GM18505 (cell line): ENCODE results near the gene LGALS1.
A peak's percentile ranks its signal among the peaks of the same experiment; 100 is the strongest.
"Not testable (repeated sequence)": the region's sequence is repeated elsewhere in the genome, so short reads cannot be mapped to it uniquely, and the experiment has no call there.

Experiments
- ATAC-seq: cut with Tn5 transposase; IDR thresholded peaks from one replicate; pipeline ENCODE4 v1.9.1; 2021; ENCODE audit not compliant: unreplicated experiment
- POLR2A ChIP-seq: IDR thresholded peaks from 4 replicates; pipeline ENCODE4 v1.6.1; 2011; ENCODE audit warnings: borderline replicate concordance; ENCODE audit not compliant: insufficient read depth, insufficient read length; ENCODE audit errors: extremely low read depth

Gene LGALS1

GRCh38 chr22:37677493-37677974 is 2.1 kb downstream of the LGALS1 start:
- TF ChIP-seq POLR2A: no peak
- ATAC-seq: peak; percentile 15

GRCh38 chr22:37678372-37678771 is 2.9 kb downstream of the LGALS1 start:
- ATAC-seq: no peak
- no peak for TF ChIP-seq POLR2A

- no peak for ATAC-seq
- TF ChIP-seq POLR2A: no peak
Measured at GRCh38 chr22:37679670-37680069, 4.2 kb downstream of the LGALS1 start.

- no peak for TF ChIP-seq POLR2A
- no peak for ATAC-seq
Measured at GRCh38 chr22:37680191-37680851, 4.9 kb downstream of the LGALS1 start.

- ATAC-seq: no peak
- no peak for TF ChIP-seq POLR2A
Measured at GRCh38 chr22:37681001-37681424, 5.6 kb downstream of the LGALS1 start.

GRCh38 chr22:37681556-37682049 is 6.2 kb downstream of the LGALS1 start:
- TF ChIP-seq POLR2A: no peak
- ATAC-seq: no peak

GRCh38 chr22:37684803-37685615 is 9.6 kb downstream of the LGALS1 start:
- TF ChIP-seq POLR2A: no peak
- no peak for ATAC-seq

- peak; percentile 70 for ATAC-seq
- peak; percentile 83 for TF ChIP-seq POLR2A
Measured at GRCh38 chr22:37686002-37686982, 10.9 kb downstream of the LGALS1 start, which contains the start of gene NOL12. NOL12 (plus strand) TSS chr22:37686343; CDS start chr22:37686393, 50 bp downstream.

- no peak for TF ChIP-seq POLR2A
- ATAC-seq: no peak
Measured at GRCh38 chr22:37690407-37690806, 15.0 kb downstream of the LGALS1 start.

- TF ChIP-seq POLR2A: no peak
Measured at GRCh38 chr22:37690901-37691504, 15.6 kb downstream of the LGALS1 start.

GRCh38 chr22:37692627-37693285 is 17.3 kb downstream of the LGALS1 start:
- ATAC-seq: no peak
- peak; percentile 33 for TF ChIP-seq POLR2A

More at GRCh38 chr22:37690901-37691504, 15.6 kb downstream of the LGALS1 start:
- ATAC-seq: no peak

GRCh38 chr22:37694131-37694530 is 18.7 kb downstream of the LGALS1 start:
- not testable (repeated sequence) for ATAC-seq

GRCh38 chr22:37696260-37696656 is 20.8 kb downstream of the LGALS1 start:
- ATAC-seq: not testable (repeated sequence)
